Endothelial cell of umbilical vein (primary cell): ENCODE data around the gene MOK. TPM values are rescaled to one million over a fixed set of nuclear protein-coding genes. Genes with fewer than 3 reads are reported as not detected.
A peak's percentile ranks its signal among the peaks of the same experiment; 100 is the strongest.

ENCODE experiments used
- BruUV-seq: library from RNA; stranded (reverse); fragments of 400-500 nt; replicated peaks from 2 replicates; lab custom pipeline; 2021; lab: Mats Ljungman, UMichigan
- CTCF ChIA-PET: fragments of 300-600, 350-600 bp; sonication (Branson Sonifier 250); formaldehyde crosslinking; loops from one replicate; lab custom pipeline; 2021; ENCODE audit warnings: antibody characterized with exemption, inconsistent platforms; lab: Charles Lee
- POLR2A ChIA-PET: fragments of 300-600, 350-600 bp; sonication (Branson Sonifier 250); formaldehyde crosslinking; loops from one replicate; lab custom pipeline; 2021; ENCODE audit warnings: antibody characterized with exemption, inconsistent platforms; lab: Charles Lee
- DNase-seq: peaks from one replicate; pipeline ENCODE4 v3.0.0-alpha.2; 2011; ENCODE audit warnings: low read depth, low spot score
- FAIRE-seq: peaks from 2 replicates; lab custom pipeline; 2011; peaks lifted over from hg19 to GRCh38; lab: Jason Lieb, UNC
- H2AFZ ChIP-seq: 2 replicates; pipeline ENCODE4 v1.6.0; 2012; ENCODE audit warnings: low read depth, low read length, control low read depth, inconsistent platforms
- H3K27ac ChIP-seq: 2 replicates; pipeline ENCODE4 v1.5.1; 2011; ENCODE audit warnings: low read depth, mild to moderate bottlenecking, control low read depth, low read length, moderate library complexity; ENCODE audit not compliant: insufficient read depth
- H3K27me3 ChIP-seq, 2 experiments: 2 replicates each; pipeline versions ENCODE4 v1.6.0 to v1.6.1; 2011; ENCODE audit warnings: low read length in 2 of 2, mixed read lengths in 1 of 2; ENCODE audit not compliant: control insufficient read depth in 2 of 2, insufficient read depth in 2 of 2
- H3K36me3 ChIP-seq, 2 experiments: 2 replicates in 1 of 2; 3 replicates in 1 of 2; pipeline ENCODE4 v1.5.1; 2011; ENCODE audit warnings: low read length in 2 of 2, mild to moderate bottlenecking in 1 of 2, moderate library complexity in 1 of 2; ENCODE audit not compliant: control insufficient read depth in 2 of 2, insufficient read depth in 2 of 2; ENCODE audit errors: extremely low read depth in 1 of 2
- H3K4me1 ChIP-seq: 3 replicates; pipeline ENCODE4 v1.5.1; 2011; ENCODE audit warnings: mild to moderate bottlenecking, low read length; ENCODE audit not compliant: control insufficient read depth, insufficient read depth; ENCODE audit errors: extremely low read depth
- H3K4me2 ChIP-seq: 2 replicates; pipeline ENCODE4 v1.6.1; 2011; ENCODE audit warnings: low read length, control low read depth, mixed read lengths; ENCODE audit not compliant: insufficient read depth
- H3K4me3 ChIP-seq, 3 experiments: fragments of 200-600 bp in 1 of 3; sonication (generic), shearing (Covaris generic) in 1 of 3; replicated peaks in 1 of 3; 2 replicates each; pipeline ENCODE4 v1.5.1; 2011 to 2016; ENCODE audit warnings: control low read depth in 3 of 3, low read length in 3 of 3, mild to moderate bottlenecking in 2 of 3, inconsistent platforms in 1 of 3, low read depth in 1 of 3, moderate library complexity in 1 of 3; ENCODE audit not compliant: insufficient read depth in 1 of 3
- H3K79me2 ChIP-seq: 2 replicates; pipeline ENCODE4 v1.6.0; 2012; ENCODE audit warnings: low read length, inconsistent platforms; ENCODE audit not compliant: control insufficient read depth, insufficient read depth
- H3K9ac ChIP-seq: replicated peaks from 2 replicates; pipeline ENCODE3; 2011; ENCODE audit warnings: low read length, control low read depth; ENCODE audit not compliant: insufficient read depth; ENCODE audit errors: extremely low read depth
- H3K9me1 ChIP-seq: replicated peaks from 3 replicates; pipeline ENCODE4 v1.6.0; 2011; ENCODE audit warnings: mild to moderate bottlenecking, low read length; ENCODE audit not compliant: control insufficient read depth, insufficient read depth; ENCODE audit errors: extremely low read depth
- H3K9me3 ChIP-seq: replicated peaks from 2 replicates; pipeline ENCODE4 v1.5.1; 2012; ENCODE audit warnings: low read length, inconsistent platforms; ENCODE audit not compliant: control insufficient read depth, insufficient read depth
- H4K20me1 ChIP-seq: replicated peaks from 2 replicates; pipeline ENCODE3; 2011; ENCODE audit warnings: mild to moderate bottlenecking, low read length; ENCODE audit not compliant: control insufficient read depth, insufficient read depth; ENCODE audit errors: extremely low read depth
- EZH2 ChIP-seq: IDR thresholded peaks from 2 replicates; pipeline ENCODE4 v1.6.1; 2012; ENCODE audit warnings: borderline replicate concordance, low read depth, mild to moderate bottlenecking, moderate library complexity, low read length, inconsistent platforms; ENCODE audit not compliant: severe bottlenecking
- FOS ChIP-seq: IDR thresholded peaks from 2 replicates; pipeline ENCODE4 v1.6.1; 2011; ENCODE audit warnings: mild to moderate bottlenecking, low read length, moderate library complexity, borderline replicate concordance; ENCODE audit not compliant: insufficient read depth
- GATA2 ChIP-seq: IDR thresholded peaks from 2 replicates; pipeline ENCODE4 v1.7.0; 2011; ENCODE audit warnings: low read depth, mild to moderate bottlenecking, moderate library complexity, mixed read lengths, low read length; ENCODE audit not compliant: insufficient read length, insufficient read depth
- JUN ChIP-seq: IDR thresholded peaks from 2 replicates; pipeline ENCODE4 v1.6.1; 2011; ENCODE audit warnings: borderline replicate concordance, low read depth; ENCODE audit not compliant: insufficient read length, insufficient read depth
- MYC ChIP-seq: IDR thresholded peaks from one replicate; pipeline ENCODE4 v1.6.1; 2011; ENCODE audit warnings: mild to moderate bottlenecking, low read depth, low read length
- POLR2A ChIP-seq: IDR thresholded peaks from 2 replicates; pipeline ENCODE4 v1.6.1; 2012; ENCODE audit warnings: low read depth, mild to moderate bottlenecking, control low read depth, low read length
- POLR2AphosphoS5 ChIP-seq: IDR thresholded peaks from 2 replicates; pipeline ENCODE4 v1.6.1; 2012; ENCODE audit warnings: low read depth, mild to moderate bottlenecking, control low read depth, low read length, moderate library complexity; ENCODE audit not compliant: insufficient read depth
- dilution Hi-C: fragments of 300-500 bp; cut with MboI; formaldehyde crosslinking; loops from one replicate; pipeline ENCODE4 v1.15.0; 2019; ENCODE audit warnings: low sequenced_read_pairs; ENCODE audit not compliant: extremely low pct_ligation_motif_present
- intact Hi-C: fragments of 100-400 bp; cut with micrococcal nuclease; formaldehyde crosslinking; loops from one replicate; pipeline ENCODE4 v1.10.0; 2022
- polyA plus RNA-seq, 4 experiments: library from polyadenylated mRNA; depleted of rRNA in 3 of 4; stranded (reverse) in 3 of 4; unstranded in 1 of 4; fragments of >200 nt; gene quantifications; 2 replicates each; pipeline versions ENCODE4 v1.2.1 to v1.2.3, GENCODE V29; 2011 to 2012; ENCODE audit warnings: missing spikeins in 1 of 4
- total RNA-seq: library from RNA; stranded (reverse); gene quantifications from 2 replicates; pipeline ENCODE4 v1.2.3, GENCODE V29; 2021
- TF ChIP-seq, protein P1 (sequence below), 2 donors: IDR thresholded peaks; 1 replicate in 1 of 2; 2 replicates in 1 of 2; pipeline ENCODE4 v1.5.1; 2011; ENCODE audit warnings: low read length in 2 of 2, mild to moderate bottlenecking in 2 of 2, moderate library complexity in 2 of 2, control low read depth in 1 of 2, inconsistent platforms in 1 of 2, low read depth in 1 of 2; ENCODE audit not compliant: insufficient read depth in 1 of 2; ENCODE audit errors: extremely low read depth in 1 of 2
- TF ChIP-seq, protein P2 (sequence below): IDR thresholded peaks from 2 replicates; pipeline ENCODE4 v1.6.1; 2011; ENCODE audit not compliant: insufficient read depth, insufficient read length

Gene MOK
- total and polyA plus RNA-seq, 2 donors (not counting 3 experiments of a cell fraction or from before 2014, with no cell fraction given): 6.1 to 8.6 TPM

DNA sequence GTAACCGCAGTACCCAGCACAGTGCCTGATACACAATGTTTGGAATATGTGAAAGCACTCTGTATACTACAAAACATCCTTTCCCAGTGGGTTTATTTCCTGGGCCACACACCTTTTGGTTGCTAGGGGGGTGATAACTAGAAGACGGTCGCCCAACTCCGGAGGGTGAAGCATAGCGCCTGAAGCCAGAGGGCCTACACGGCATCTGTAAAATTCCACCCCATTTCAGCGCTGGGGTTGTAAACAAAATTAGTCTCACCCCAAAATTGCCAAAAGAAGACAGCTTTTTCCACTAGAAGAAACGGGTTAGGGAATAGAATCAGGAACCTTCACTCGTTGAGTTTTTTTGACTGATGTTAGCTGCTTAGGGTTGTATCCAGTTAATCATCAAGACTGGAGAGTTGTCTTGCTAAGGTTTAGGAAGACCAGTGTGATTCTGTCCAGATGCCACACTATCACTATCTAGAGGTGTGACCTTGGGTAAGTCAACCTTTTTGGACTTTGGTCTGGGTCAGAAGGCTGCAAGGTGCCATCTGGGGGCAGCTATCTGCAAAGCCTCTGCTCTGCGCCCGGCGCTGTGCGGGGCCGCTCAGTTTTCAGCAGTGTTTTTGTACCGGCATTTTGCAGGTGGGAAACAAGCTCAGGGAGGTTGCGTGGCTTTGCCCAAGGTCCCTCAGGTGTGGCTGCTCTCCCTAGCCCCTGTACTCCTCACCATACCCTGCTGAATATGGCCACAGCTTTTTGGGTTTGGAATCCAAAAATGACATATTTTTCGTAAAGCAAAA is 15.9 kb upstream of the MOK start:
- TF ChIP-seq GATA2 (no peak), POLR2AphosphoS5 (no peak), FOS (no peak), EZH2 (no peak), MYC (no peak), JUN (no peak), POLR2A (no peak)
- TF ChIP-seq, protein P1, sequence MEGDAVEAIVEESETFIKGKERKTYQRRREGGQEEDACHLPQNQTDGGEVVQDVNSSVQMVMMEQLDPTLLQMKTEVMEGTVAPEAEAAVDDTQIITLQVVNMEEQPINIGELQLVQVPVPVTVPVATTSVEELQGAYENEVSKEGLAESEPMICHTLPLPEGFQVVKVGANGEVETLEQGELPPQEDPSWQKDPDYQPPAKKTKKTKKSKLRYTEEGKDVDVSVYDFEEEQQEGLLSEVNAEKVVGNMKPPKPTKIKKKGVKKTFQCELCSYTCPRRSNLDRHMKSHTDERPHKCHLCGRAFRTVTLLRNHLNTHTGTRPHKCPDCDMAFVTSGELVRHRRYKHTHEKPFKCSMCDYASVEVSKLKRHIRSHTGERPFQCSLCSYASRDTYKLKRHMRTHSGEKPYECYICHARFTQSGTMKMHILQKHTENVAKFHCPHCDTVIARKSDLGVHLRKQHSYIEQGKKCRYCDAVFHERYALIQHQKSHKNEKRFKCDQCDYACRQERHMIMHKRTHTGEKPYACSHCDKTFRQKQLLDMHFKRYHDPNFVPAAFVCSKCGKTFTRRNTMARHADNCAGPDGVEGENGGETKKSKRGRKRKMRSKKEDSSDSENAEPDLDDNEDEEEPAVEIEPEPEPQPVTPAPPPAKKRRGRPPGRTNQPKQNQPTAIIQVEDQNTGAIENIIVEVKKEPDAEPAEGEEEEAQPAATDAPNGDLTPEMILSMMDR (IDR thresholded peaks at IDR 0.05; ENCODE audit: extremely low read depth in 1 of 2, insufficient read depth in 1 of 2, low read depth in 1 of 2, low read length in 2 of 2): no peak
- TF ChIP-seq, protein P2, sequence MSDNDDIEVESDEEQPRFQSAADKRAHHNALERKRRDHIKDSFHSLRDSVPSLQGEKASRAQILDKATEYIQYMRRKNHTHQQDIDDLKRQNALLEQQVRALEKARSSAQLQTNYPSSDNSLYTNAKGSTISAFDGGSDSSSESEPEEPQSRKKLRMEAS: no peak
- Histone ChIP-seq H3K27me3 (no peaks in the 10 kb centered on the region), H3K9me3 (no peaks in the 10 kb centered on the region), H3K4me3 (peak overlapping the region in 1 of 3 experiments; percentile 81), H3K36me3 (peaks cover 0 to under 1% of the 10 kb centered on the region in 2 experiments), H3K4me1 (peaks cover 21% of the 10 kb centered on the region), H3K79me2 (peaks cover 5% of the 10 kb centered on the region), H3K9ac (peak overlapping the region; percentile 86), H4K20me1 (no peaks in the 10 kb centered on the region), H2AFZ (peak overlapping the region; percentile 21), H3K9me1 (no peaks in the 10 kb centered on the region), H3K4me2 (peak overlapping the region; percentile 87), H3K27ac (no peak overlapping the region)
- dilution Hi-C loops: no loop called here
- intact Hi-C loops: no loop called here
- ChIA-PET POLR2A (no interaction called here), CTCF (interaction anchor here (1.0 to 1.5 kb wide), 2 partner anchors 118 to 195 kb away, joined by 3 to 6 read pairs; no protein-coding TSS in a partner anchor)
- DNase-seq: no peak
- no TSS peak for BruUV-seq
- FAIRE-seq: no peak
